Measurements from ENCODE around the gene DCTN5. TPM values are rescaled to one million over a fixed set of nuclear protein-coding genes. Genes with fewer than 3 reads are reported as not detected.

DCTN5 gene
- total and polyA plus RNA-seq, 2 of the 13 experiments (the other 11 are each of a cell fraction or from before 2014, with no cell fraction given), result 105 to 207 TPM

- TF ChIP-seq NPAS2 (CRISPR knock-in tag; IDR thresholded peaks at IDR 0.05; ENCODE audit: borderline replicate concordance) (no peak), IRF9 (CRISPR knock-in tag; IDR thresholded peaks at IDR 0.05; ENCODE audit: borderline replicate concordance) (no peak), ZBTB4 (CRISPR knock-in tag; IDR thresholded peaks at IDR 0.05; ENCODE audit: borderline replicate concordance) (no peak), MYNN (CRISPR knock-in tag; IDR thresholded peaks at IDR 0.05; ENCODE audit: low read depth) (peak; percentile 78; the same call in 1 of the 2 replicates), HNF1A (IDR thresholded peaks at IDR 0.05; ENCODE audit: low read depth) (no peak), HNF1A (CRISPR knock-in tag; IDR thresholded peaks at IDR 0.05; ENCODE audit: borderline replicate concordance) (peak; percentile 79; the same call in 1 of the 2 replicates), ZNF615 (CRISPR knock-in tag; IDR thresholded peaks at IDR 0.05; ENCODE audit: borderline replicate concordance) (0 out of 2 replicates have a peak, but pooled peaks have one; percentile 30), IRX3 (CRISPR knock-in tag; IDR thresholded peaks at IDR 0.05; ENCODE audit: borderline replicate concordance, low read depth) (peak; percentile 100), KDM6A (CRISPR knock-in tag; IDR thresholded peaks at IDR 0.05; ENCODE audit: low read depth) (no peak), ZBTB21 (CRISPR knock-in tag; IDR thresholded peaks at IDR 0.05) (peak; percentile 21; the same call in 1 of the 2 replicates), ZNF709 (CRISPR knock-in tag; IDR thresholded peaks at IDR 0.05) (peak; percentile 31; the same call in 1 of the 2 replicates), CEBPG (CRISPR knock-in tag; IDR thresholded peaks at IDR 0.05) (peak; percentile 78), ZNF839 (CRISPR knock-in tag; IDR thresholded peaks at IDR 0.05; ENCODE audit: borderline replicate concordance) (no peak), ZNF335 (CRISPR knock-in tag; IDR thresholded peaks at IDR 0.05) (peak; percentile 89; the same call in 1 of the 2 replicates)
- TF ChIP-seq, protein P1, sequence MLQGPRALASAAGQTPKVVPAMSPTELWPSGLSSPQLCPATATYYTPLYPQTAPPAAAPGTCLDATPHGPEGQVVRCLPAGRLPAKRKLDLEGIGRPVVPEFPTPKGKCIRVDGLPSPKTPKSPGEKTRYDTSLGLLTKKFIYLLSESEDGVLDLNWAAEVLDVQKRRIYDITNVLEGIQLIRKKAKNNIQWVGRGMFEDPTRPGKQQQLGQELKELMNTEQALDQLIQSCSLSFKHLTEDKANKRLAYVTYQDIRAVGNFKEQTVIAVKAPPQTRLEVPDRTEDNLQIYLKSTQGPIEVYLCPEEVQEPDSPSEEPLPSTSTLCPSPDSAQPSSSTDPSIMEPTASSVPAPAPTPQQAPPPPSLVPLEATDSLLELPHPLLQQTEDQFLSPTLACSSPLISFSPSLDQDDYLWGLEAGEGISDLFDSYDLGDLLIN (CRISPR knock-in tag; IDR thresholded peaks at IDR 0.05; ENCODE audit: borderline replicate concordance), result peak; percentile 98; the same call in 1 of the 2 replicates
- TF ChIP-seq, protein P2, sequence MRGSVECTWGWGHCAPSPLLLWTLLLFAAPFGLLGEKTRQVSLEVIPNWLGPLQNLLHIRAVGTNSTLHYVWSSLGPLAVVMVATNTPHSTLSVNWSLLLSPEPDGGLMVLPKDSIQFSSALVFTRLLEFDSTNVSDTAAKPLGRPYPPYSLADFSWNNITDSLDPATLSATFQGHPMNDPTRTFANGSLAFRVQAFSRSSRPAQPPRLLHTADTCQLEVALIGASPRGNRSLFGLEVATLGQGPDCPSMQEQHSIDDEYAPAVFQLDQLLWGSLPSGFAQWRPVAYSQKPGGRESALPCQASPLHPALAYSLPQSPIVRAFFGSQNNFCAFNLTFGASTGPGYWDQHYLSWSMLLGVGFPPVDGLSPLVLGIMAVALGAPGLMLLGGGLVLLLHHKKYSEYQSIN (CRISPR knock-in tag; IDR thresholded peaks at IDR 0.05; ENCODE audit: borderline replicate concordance), result no peak
These were observed 37.4 kb downstream of the DCTN5 start, which contains the start of gene PLK1 (continued) for GRCh38 chr16:23678430-23679273.
